Stimulated activated memory B cell treated with anti-CD40 and anti-IgM and Interleukin-4, amounts not matched to agents 10 μg/mL and 1 μg/mL and 100 μg/mL, for 72 hours (primary cell): Measurements from ENCODE around the gene IFT122.

Source experiments
- ATAC-seq: fragments of 150-1000 bp; cut with Tn5 transposase; 2 replicates; pipeline ENCODE4 v1.10.0; 2021
- H3K27ac Mint-ChIP-seq: one replicate; pipeline ENCODE4 v1.8.0; 2022; ENCODE audit warnings: mild to moderate bottlenecking, mixed read lengths
- H3K27me3 Mint-ChIP-seq: one replicate; pipeline ENCODE4 v1.8.0; 2022; ENCODE audit warnings: mixed read lengths
- H3K36me3 Mint-ChIP-seq: one replicate; pipeline ENCODE4 v1.8.0; 2022; ENCODE audit warnings: mixed read lengths
- H3K4me1 Mint-ChIP-seq: one replicate; pipeline ENCODE4 v1.8.0; 2022; ENCODE audit warnings: mixed read lengths
- H3K4me3 Mint-ChIP-seq: one replicate; pipeline ENCODE4 v1.8.0; 2022; ENCODE audit warnings: mild to moderate bottlenecking, moderate library complexity, mixed read lengths
- H3K9me3 Mint-ChIP-seq: one replicate; pipeline ENCODE4 v1.8.0; 2022; ENCODE audit warnings: mixed read lengths

IFT122 gene

DNA sequence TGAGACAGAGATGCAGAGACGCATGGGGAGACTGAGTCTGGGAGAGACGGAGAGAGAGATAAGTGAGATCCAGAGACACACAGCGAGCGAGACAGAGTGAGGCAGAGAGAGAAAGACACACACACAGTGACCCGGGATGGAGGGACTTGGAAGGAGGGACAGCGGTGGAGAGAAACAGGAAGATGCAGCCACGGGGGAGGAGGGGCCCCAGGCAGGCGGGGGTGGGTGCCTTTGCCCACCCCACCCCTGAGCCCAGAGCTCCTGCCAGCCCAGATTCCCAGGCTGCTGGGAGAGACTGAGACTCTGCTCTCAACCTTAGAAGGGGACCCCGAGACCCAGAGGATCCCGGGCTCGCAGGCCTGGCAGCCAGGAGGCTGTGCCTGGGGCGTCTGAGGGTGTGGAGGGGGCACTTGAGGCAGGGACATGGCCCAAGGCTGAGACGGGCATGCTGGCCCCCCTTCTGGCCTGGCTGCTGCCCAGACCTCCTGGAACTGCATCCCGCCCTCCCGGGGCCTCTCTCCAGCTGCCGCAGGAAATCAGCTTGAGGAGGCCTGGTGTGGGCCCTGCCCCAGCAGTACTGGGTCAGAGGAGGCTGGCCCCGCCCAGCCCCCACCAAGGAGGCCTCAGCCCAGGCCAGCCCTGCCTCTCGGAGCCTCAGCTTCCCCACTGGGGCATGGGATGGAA, 121.0 kb downstream of the IFT122 start:
- peaks cover 19% of the 10 kb centered on the region for H3K4me1 Mint-ChIP-seq
- peak; percentile 24 for ATAC-seq
- no peaks in the 10 kb centered on the region for H3K36me3 Mint-ChIP-seq
- H3K27ac Mint-ChIP-seq: peak overlapping the region; percentile 46
- H3K9me3 Mint-ChIP-seq: no peaks in the 10 kb centered on the region
- H3K4me3 Mint-ChIP-seq: no peak overlapping the region
- H3K27me3 Mint-ChIP-seq: peaks cover 14% of the 10 kb centered on the region

DNA sequence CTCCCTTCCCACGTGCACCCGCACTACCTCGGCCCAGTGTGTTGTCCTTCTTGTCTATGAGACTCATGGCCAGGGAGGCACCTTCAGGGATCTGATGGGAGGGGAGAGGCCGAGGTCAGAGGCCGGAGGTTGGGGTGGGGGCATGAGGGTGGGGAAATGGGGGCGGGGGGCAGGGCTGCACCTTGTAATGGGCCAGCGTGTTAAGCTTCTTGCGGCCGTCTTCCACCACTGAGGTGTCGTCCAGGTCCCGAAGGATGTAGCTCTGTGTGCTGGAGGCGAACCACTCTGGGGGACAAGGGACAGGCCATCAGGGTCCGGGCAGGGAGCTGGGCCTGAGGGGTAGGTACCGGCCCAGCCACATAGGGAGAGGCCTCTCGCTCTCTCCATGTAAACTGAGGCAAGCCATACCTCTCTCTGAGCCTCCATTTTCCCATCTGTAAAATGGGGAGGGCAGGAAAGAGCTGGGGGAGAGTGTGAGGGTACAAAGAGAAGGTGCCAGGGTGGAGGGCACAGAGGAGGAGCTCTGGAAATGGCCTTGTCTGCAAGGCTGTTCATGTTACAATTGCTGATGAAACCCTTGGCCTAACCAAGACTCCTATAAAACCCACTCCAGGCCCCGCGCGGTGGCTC, 121.7 kb downstream of the IFT122 start:
- Mint-ChIP-seq H3K4me3 (no peak overlapping the region), H3K36me3 (no peaks in the 10 kb centered on the region)
- ATAC-seq: no peak

GRCh38 chr3:129562803-129563202, 122.8 kb downstream of the IFT122 start:
- Mint-ChIP-seq H3K27me3 (peaks cover 8% of the 10 kb centered on the region), H3K9me3 (no peaks in the 10 kb centered on the region), H3K4me1 (peaks cover 19% of the 10 kb centered on the region), H3K36me3 (no peaks in the 10 kb centered on the region), H3K27ac (no peak overlapping the region), H3K4me3 (no peak overlapping the region)
- ATAC-seq: no peak

More for the DNA sequence above, 121.7 kb downstream of the IFT122 start:
- Mint-ChIP-seq H3K4me1 (peaks cover 19% of the 10 kb centered on the region), H3K27me3 (peaks cover 14% of the 10 kb centered on the region), H3K9me3 (no peaks in the 10 kb centered on the region), H3K27ac (no peak overlapping the region)

- H3K36me3 Mint-ChIP-seq: no peaks in the 10 kb centered on the region
- H3K4me1 Mint-ChIP-seq: peaks cover 16% of the 10 kb centered on the region
- H3K4me3 Mint-ChIP-seq: no peak overlapping the region
- H3K27ac Mint-ChIP-seq: no peak overlapping the region
- peaks cover 3% of the 10 kb centered on the region for H3K27me3 Mint-ChIP-seq
- no peaks in the 10 kb centered on the region for H3K9me3 Mint-ChIP-seq
- no peak for ATAC-seq
These were observed 123.3 kb downstream of the IFT122 start for GRCh38 chr3:129563332-129563731.

DNA sequence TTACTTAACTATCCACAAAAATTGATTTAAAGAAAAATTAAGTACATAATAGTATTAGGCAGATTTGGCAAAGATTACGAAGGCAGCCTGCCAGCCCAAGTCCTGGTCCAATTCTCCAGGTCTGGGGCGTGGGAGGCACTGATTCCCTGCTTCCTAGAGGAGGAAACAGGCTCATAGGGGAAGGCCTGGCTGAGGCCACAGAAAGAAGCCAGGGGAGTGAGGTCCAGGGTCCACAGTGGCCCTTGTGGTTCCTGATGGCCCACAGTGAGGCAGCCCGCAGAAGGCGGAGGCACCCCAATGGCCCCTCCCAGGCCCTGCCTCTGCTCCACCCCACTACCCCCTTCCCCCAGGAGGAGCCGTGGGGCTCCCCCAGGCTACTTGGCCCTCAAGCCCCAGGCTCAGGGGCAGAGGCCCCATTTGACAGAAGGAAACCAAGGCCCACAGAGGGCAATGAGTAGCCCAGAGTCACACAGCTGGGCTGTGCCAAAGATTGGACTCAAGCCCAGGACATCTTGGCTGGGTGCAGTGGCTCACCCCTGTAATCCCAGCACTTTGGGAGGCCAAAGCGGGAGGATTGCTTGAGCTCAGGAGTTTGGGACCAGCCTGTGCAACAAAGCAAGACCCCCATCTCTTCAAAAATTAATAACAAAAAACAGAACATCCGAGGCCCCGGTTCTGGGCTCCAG, 124.0 kb downstream of the IFT122 start:
- Mint-ChIP-seq H3K27ac (no peak overlapping the region), H3K4me3 (no peak overlapping the region), H3K9me3 (no peaks in the 10 kb centered on the region), H3K27me3 (no peaks in the 10 kb centered on the region), H3K36me3 (no peaks in the 10 kb centered on the region), H3K4me1 (peaks cover 10% of the 10 kb centered on the region)
- ATAC-seq: no peak

GRCh38 chr3:129564981-129565644, 125.1 kb downstream of the IFT122 start:
- Mint-ChIP-seq H3K4me3 (no peak overlapping the region), H3K9me3 (no peaks in the 10 kb centered on the region), H3K27me3 (no peaks in the 10 kb centered on the region), H3K36me3 (no peaks in the 10 kb centered on the region), H3K27ac (peak overlapping the region; percentile 15), H3K4me1 (peaks cover 7% of the 10 kb centered on the region)
- no peak for ATAC-seq

GRCh38 chr3:129565902-129566301, 125.9 kb downstream of the IFT122 start:
- H3K27ac Mint-ChIP-seq: peak overlapping the region; percentile 12
- peaks cover 2% of the 10 kb centered on the region for H3K4me1 Mint-ChIP-seq
- no peaks in the 10 kb centered on the region for H3K9me3 Mint-ChIP-seq
- H3K27me3 Mint-ChIP-seq: no peaks in the 10 kb centered on the region
- H3K36me3 Mint-ChIP-seq: no peaks in the 10 kb centered on the region
- ATAC-seq: no peak
- H3K4me3 Mint-ChIP-seq: no peak overlapping the region

DNA sequence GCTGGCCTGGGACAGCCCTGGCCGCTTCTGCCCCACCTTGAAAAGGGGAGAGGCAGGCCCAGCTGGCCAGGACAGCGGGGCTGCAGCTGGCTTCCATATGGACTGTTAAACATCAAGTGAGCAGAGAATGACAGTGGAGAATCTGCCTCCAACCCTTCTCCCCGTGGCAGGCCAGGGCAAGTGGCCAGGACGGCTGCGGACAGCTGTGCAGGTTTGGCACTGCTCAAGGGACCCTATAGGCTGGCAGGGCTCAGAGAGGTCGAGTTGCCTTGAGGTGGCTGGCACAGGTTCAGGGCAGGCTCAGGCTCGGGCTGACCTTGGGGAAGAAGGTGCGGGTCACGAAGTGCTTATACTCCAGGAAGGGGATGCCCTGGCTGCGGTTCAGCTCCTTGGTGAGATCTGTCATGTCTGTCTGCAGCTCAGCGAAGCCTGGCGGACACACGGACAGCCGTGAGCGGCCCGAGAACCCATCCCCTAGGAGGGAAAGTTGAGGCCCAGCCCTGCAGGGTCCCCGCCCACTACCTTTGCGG, 127.2 kb downstream of the IFT122 start:
- Mint-ChIP-seq H3K4me3 (no peak overlapping the region), H3K9me3 (no peaks in the 10 kb centered on the region), H3K27me3 (no peaks in the 10 kb centered on the region), H3K27ac (peak overlapping the region; percentile 12), H3K4me1 (peaks cover 10% of the 10 kb centered on the region), H3K36me3 (no peaks in the 10 kb centered on the region)
- ATAC-seq: no peak

- Mint-ChIP-seq H3K36me3 (no peaks in the 10 kb centered on the region), H3K9me3 (no peaks in the 10 kb centered on the region), H3K4me1 (peaks cover 12% of the 10 kb centered on the region), H3K27me3 (no peaks in the 10 kb centered on the region), H3K4me3 (no peak overlapping the region), H3K27ac (no peak overlapping the region)
- ATAC-seq: no peak
These were observed 127.9 kb downstream of the IFT122 start for GRCh38 chr3:129567939-129568338.

DNA sequence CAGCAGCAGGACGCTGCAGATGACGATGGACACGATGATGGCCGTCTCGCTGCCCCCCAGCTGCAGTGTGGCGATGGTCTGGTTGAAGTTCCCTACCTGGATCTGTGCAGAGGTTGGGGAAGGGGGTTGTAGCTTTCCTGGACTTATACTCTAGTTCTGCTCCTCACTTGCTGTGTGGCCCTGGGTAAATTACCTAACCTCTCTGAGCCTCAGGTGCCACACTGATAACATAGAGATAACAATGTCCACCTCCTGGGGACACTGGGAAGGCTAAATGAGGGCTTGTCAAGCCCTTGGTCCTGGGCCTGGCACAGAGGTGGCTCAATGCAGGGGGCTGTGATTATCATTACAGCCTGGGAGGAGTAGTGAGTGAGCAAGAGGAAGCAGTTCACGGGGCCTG, 129.8 kb downstream of the IFT122 start:
- Mint-ChIP-seq H3K27me3 (no peaks in the 10 kb centered on the region), H3K4me3 (no peak overlapping the region), H3K4me1 (peaks cover 27% of the 10 kb centered on the region), H3K9me3 (no peaks in the 10 kb centered on the region), H3K36me3 (no peaks in the 10 kb centered on the region), H3K27ac (peak overlapping the region; percentile 38)
- ATAC-seq: no peak
